IMR-90 (cell line): ENCODE results near the gene KRT6B. TPM values are rescaled to one million over a fixed set of nuclear protein-coding genes. Genes with fewer than 3 reads are reported as not detected.

Experiments used
- ATAC-seq: fragments of 200-7000 bp; cut with Tn5 transposase; 2 replicates; pipeline ENCODE4 v1.9.1; 2020; ENCODE audit warnings: low read depth, mild to moderate bottlenecking, moderate library complexity
- BruUV-seq: library from RNA; stranded (reverse); fragments of 400-500 nt; replicated peaks from 2 replicates; lab custom pipeline; 2021; lab: Mats Ljungman, UMichigan
- CTCF ChIA-PET: fragments of 300-600 bp; formaldehyde crosslinking; extraction: SDS; loops from one replicate; lab custom pipeline; 2021; ENCODE audit warnings: antibody characterized with exemption; lab: Yijun Ruan, JAX
- POLR2A ChIA-PET: fragments of 300-600 bp; sonication (Branson Sonifier 250); formaldehyde crosslinking; loops from one replicate; lab custom pipeline; 2022; ENCODE audit warnings: antibody characterized with exemption; ENCODE audit not compliant: unreplicated experiment; lab: Charles Lee
- DNase-seq: peaks from one replicate; pipeline ENCODE4 v3.0.0; 2013
- H2AFZ ChIP-seq: replicated peaks from 2 replicates; pipeline ENCODE3; 2013; ENCODE audit warnings: low read length, mild to moderate bottlenecking; ENCODE audit not compliant: poor library complexity
- H2AK5ac ChIP-seq: 2 replicates; pipeline ENCODE4 v1.6.1; 2013; ENCODE audit warnings: low read depth, low read length, inconsistent platforms
- H2AK9ac ChIP-seq: replicated peaks from 2 replicates; pipeline ENCODE3; 2013; ENCODE audit warnings: mild to moderate bottlenecking, low read depth, low read length, moderate library complexity; ENCODE audit not compliant: poor library complexity
- H2BK120ac ChIP-seq: 2 replicates; pipeline ENCODE4 v1.6.1; 2013; ENCODE audit warnings: low read depth, low read length, inconsistent platforms
- H2BK15ac ChIP-seq: 3 replicates; pipeline ENCODE4 v1.6.1; 2013; ENCODE audit warnings: low read depth, low read length, inconsistent platforms
- H2BK20ac ChIP-seq: 2 replicates; pipeline ENCODE4 v1.6.1; 2013; ENCODE audit warnings: low read depth, mild to moderate bottlenecking, inconsistent platforms, low read length, moderate library complexity
- H2BK5ac ChIP-seq: 2 replicates; pipeline ENCODE4 v1.6.1; 2013; ENCODE audit warnings: mild to moderate bottlenecking, low read depth, low read length, inconsistent platforms; ENCODE audit not compliant: poor library complexity, severe bottlenecking
- H3K14ac ChIP-seq: replicated peaks from 2 replicates; pipeline ENCODE4 v1.6.1; 2013; ENCODE audit warnings: low read depth, low read length, inconsistent platforms
- H3K18ac ChIP-seq: 2 replicates; pipeline ENCODE4 v1.6.1; 2013; ENCODE audit warnings: low read depth, low read length, control low read depth
- H3K23ac ChIP-seq: 2 replicates; pipeline ENCODE4 v1.6.1; 2013; ENCODE audit warnings: low read depth, low read length, inconsistent platforms
- H3K27ac ChIP-seq: 2 replicates; pipeline ENCODE4 v1.5.1; 2013; ENCODE audit warnings: mild to moderate bottlenecking, control low read depth, low read length; ENCODE audit not compliant: insufficient read depth
- H3K27me3 ChIP-seq: 2 replicates; pipeline ENCODE4 v1.6.1; 2013; ENCODE audit warnings: low read length; ENCODE audit not compliant: control insufficient read depth, insufficient read depth
- H3K36me3 ChIP-seq: 2 replicates; pipeline ENCODE4 v1.6.1; 2013; ENCODE audit warnings: low read length, mixed read lengths; ENCODE audit not compliant: control insufficient read depth, insufficient read depth
- H3K4ac ChIP-seq: 2 replicates; pipeline ENCODE4 v1.6.1; 2013; ENCODE audit warnings: low read depth, low read length, inconsistent platforms
- H3K4me1 ChIP-seq: 2 replicates; pipeline ENCODE4 v1.6.1; 2013; ENCODE audit warnings: low read length, mixed read lengths; ENCODE audit not compliant: control insufficient read depth, insufficient read depth
- H3K4me2 ChIP-seq: 2 replicates; pipeline ENCODE4 v1.6.1; 2013; ENCODE audit warnings: low read depth, mild to moderate bottlenecking, control low read depth, low read length, moderate library complexity
- H3K4me3 ChIP-seq: 2 replicates; pipeline ENCODE4 v1.5.1; 2013; ENCODE audit warnings: low read depth, mild to moderate bottlenecking, control low read depth, low read length, moderate library complexity; ENCODE audit not compliant: insufficient read depth
- H3K56ac ChIP-seq: 2 replicates; pipeline ENCODE4 v1.6.1; 2013; ENCODE audit warnings: low read length, inconsistent platforms; ENCODE audit not compliant: insufficient read depth; ENCODE audit errors: extremely low read depth
- H3K79me1 ChIP-seq, 2 experiments: 2 replicates each; pipeline ENCODE4 v1.6.1; 2013; ENCODE audit warnings: low read length in 2 of 2, inconsistent platforms in 1 of 2, low read depth in 1 of 2
- H3K9ac ChIP-seq: 2 replicates; pipeline ENCODE4 v1.6.1; 2013; ENCODE audit warnings: low read depth, low read length, control low read depth
- H3K9me1 ChIP-seq: 2 replicates; pipeline ENCODE4 v1.6.1; 2013; ENCODE audit warnings: low read length, inconsistent platforms; ENCODE audit not compliant: insufficient read depth
- H3K9me3 ChIP-seq: 2 replicates; pipeline ENCODE4 v1.6.1; 2013; ENCODE audit warnings: low read length; ENCODE audit not compliant: control insufficient read depth, insufficient read depth
- H4K20me1 ChIP-seq: 2 replicates; pipeline ENCODE4 v1.6.1; 2013; ENCODE audit warnings: low read length, inconsistent platforms; ENCODE audit not compliant: insufficient read depth
- H4K5ac ChIP-seq: 2 replicates; pipeline ENCODE4 v1.6.1; 2013; ENCODE audit warnings: mild to moderate bottlenecking, low read depth, low read length, control low read depth
- H4K8ac ChIP-seq, 2 experiments: 2 replicates each; pipeline ENCODE4 v1.6.1; 2013; ENCODE audit warnings: low read depth in 2 of 2, low read length in 2 of 2, control low read depth in 1 of 2, inconsistent platforms in 1 of 2
- H4K91ac ChIP-seq: 2 replicates; pipeline ENCODE4 v1.6.1; 2013; ENCODE audit warnings: low read depth, low read length, inconsistent platforms; ENCODE audit not compliant: insufficient read depth
- BHLHE40 ChIP-seq: fragments of 150-350 bp; IDR thresholded peaks from 2 replicates; pipeline ENCODE4 v1.6.1; 2016; ENCODE audit warnings: mild to moderate bottlenecking, low read depth, low read length
- CEBPB ChIP-seq: IDR thresholded peaks from 2 replicates; pipeline ENCODE4 v1.6.1; 2012; ENCODE audit warnings: low read depth, low read length, improper control_type of control experiment
- CHD1 ChIP-seq: IDR thresholded peaks from 2 replicates; pipeline ENCODE4 v1.6.1; 2012; ENCODE audit warnings: low read depth, low read length, improper control_type of control experiment
- FOS ChIP-seq: fragments of 150-350 bp; IDR thresholded peaks from 2 replicates; pipeline ENCODE4 v1.6.1; 2016; ENCODE audit warnings: low read depth, low read length
- MAFK ChIP-seq: IDR thresholded peaks from 2 replicates; pipeline ENCODE4 v1.6.1; 2012; ENCODE audit warnings: low read depth, low read length, improper control_type of control experiment
- MAZ ChIP-seq: IDR thresholded peaks from 2 replicates; pipeline ENCODE4 v1.6.1; 2012; ENCODE audit warnings: low read depth, mild to moderate bottlenecking, low read length, improper control_type of control experiment, moderate library complexity, borderline replicate concordance
- MXI1 ChIP-seq: IDR thresholded peaks from 2 replicates; pipeline ENCODE4 v1.6.1; 2012; ENCODE audit warnings: low read depth, mild to moderate bottlenecking, low read length, moderate library complexity, borderline replicate concordance
- NFE2L2 ChIP-seq: fragments of 150-350 bp; IDR thresholded peaks from 2 replicates; pipeline ENCODE4 v1.6.1; 2016; ENCODE audit warnings: low read depth, mild to moderate bottlenecking, low read length
- POLR2A ChIP-seq: IDR thresholded peaks from 2 replicates; pipeline ENCODE4 v1.6.1; 2012; ENCODE audit warnings: mild to moderate bottlenecking, low read depth, low read length
- RAD21 ChIP-seq: IDR thresholded peaks from 2 replicates; pipeline ENCODE4 v1.6.1; 2012; ENCODE audit warnings: low read length, improper control_type of control experiment
- RCOR1 ChIP-seq: IDR thresholded peaks from 2 replicates; pipeline ENCODE4 v1.6.1; 2012; ENCODE audit warnings: mild to moderate bottlenecking, low read length, improper control_type of control experiment; ENCODE audit not compliant: insufficient replicate concordance
- RFX5 ChIP-seq: IDR thresholded peaks from 2 replicates; pipeline ENCODE4 v1.8.0; 2012; ENCODE audit warnings: low read depth, mild to moderate bottlenecking, low read length, moderate library complexity
- SMC3 ChIP-seq: fragments of 150-350 bp; IDR thresholded peaks from 2 replicates; pipeline ENCODE4 v1.6.1; 2016; ENCODE audit warnings: low read depth, mild to moderate bottlenecking, antibody characterized with exemption, low read length, moderate library complexity
- whole genome bisulfite sequencing, 2 experiments: methylation state at CpG; one replicate each; pipeline versions ENCODE4 v1.1.5 to v1.1.7; 2013; ENCODE audit warnings: missing lambda C conversion rate in 2 of 2; ENCODE audit not compliant: insufficient read length in 1 of 2; ENCODE audit errors: extremely low coverage in 2 of 2; 5-methylcytosine and 5-hydroxymethylcytosine counted together
- dilution Hi-C: fragments of 300-500 bp; cut with HindIII; formaldehyde crosslinking; loops from one replicate; pipeline ENCODE4 v1.14.3; 2018; ENCODE audit warnings: low sequenced_read_pairs; ENCODE audit not compliant: unreplicated experiment
- in situ Hi-C: fragments of 300-500 bp; cut with MboI; formaldehyde crosslinking; loops from 3 replicates; pipeline ENCODE4 v1.14.3; 2019; ENCODE audit warnings: low sequenced_read_pairs, inconsistent platforms, mixed read lengths
- intact Hi-C: fragments of 100-400 bp; cut with micrococcal nuclease; formaldehyde crosslinking; loops from 2 replicates; pipeline ENCODE4 v1.10.0; 2022
- polyA plus RNA-seq, 3 experiments: library from polyadenylated mRNA; depleted of rRNA; stranded (reverse); fragments of >200 nt; gene quantifications; 2 replicates each; pipeline ENCODE4 v1.2.3, GENCODE V29; 2012; ENCODE audit warnings: low replicate concordance in 1 of 3
- total RNA-seq: library from RNA; depleted of rRNA; stranded (reverse); fragments of >200 nt; gene quantifications from 2 replicates; pipeline ENCODE4 v1.2.3, GENCODE V29; 2012
- TF ChIP-seq, protein P1 (sequence below): conservative IDR thresholded peaks from 2 replicates; pipeline ENCODE4 v1.5.1; 2012; ENCODE audit warnings: mild to moderate bottlenecking, low read depth, low read length, improper control_type of control experiment
- TF ChIP-seq, protein P2 (sequence below): fragments of 150-350 bp; IDR thresholded peaks from 2 replicates; pipeline ENCODE4 v1.6.1; 2016; ENCODE audit warnings: low read depth, mild to moderate bottlenecking, low read length, moderate library complexity, borderline replicate concordance
- TF ChIP-seq, protein P3 (sequence below): fragments of 150-350 bp; IDR thresholded peaks from 2 replicates; pipeline ENCODE4 v1.6.1; 2017; ENCODE audit warnings: mild to moderate bottlenecking, antibody characterized with exemption, low read length, low read depth

The KRT6B gene
- total and polyA plus RNA-seq, 2 of the 4 experiments (the other 2 are of a cell fraction): not detected

DNA sequence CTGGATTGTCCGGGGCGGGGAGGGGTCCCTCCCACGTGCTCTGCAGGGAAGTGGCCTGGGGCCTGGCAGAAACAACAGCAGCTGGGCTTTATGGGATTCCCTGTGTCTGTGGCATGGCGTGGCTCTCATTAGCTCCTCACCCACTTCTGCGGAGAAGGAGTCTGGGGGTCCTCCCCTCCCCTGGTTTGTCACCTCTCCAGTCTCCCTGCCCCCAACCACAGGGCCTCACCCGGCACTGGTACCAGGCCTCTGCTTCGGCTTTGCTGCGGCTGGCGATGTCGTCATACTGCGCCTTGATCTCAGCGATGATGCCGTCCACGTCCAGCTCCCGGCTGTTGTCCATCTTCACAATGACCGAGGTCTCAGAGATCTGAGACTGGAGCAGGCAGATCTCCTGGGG is 52.2 kb downstream of the KRT6B start:
- Histone ChIP-seq H3K79me1 (no peaks in the 10 kb centered on the region), H3K27ac (no peak overlapping the region), H3K4ac (no peak overlapping the region), H3K14ac (no peak overlapping the region), H3K9me3 (no peaks in the 10 kb centered on the region), H4K5ac (no peak overlapping the region), H3K4me3 (no peak overlapping the region), H2BK15ac (no peak overlapping the region), H2BK20ac (no peak overlapping the region), H3K18ac (no peak overlapping the region), H3K9ac (no peak overlapping the region), H3K4me2 (no peak overlapping the region), H2AK9ac (no peak overlapping the region), H3K4me1 (no peaks in the 10 kb centered on the region), H4K20me1 (no peaks in the 10 kb centered on the region), H2AK5ac (no peak overlapping the region), H3K23ac (no peak overlapping the region), H4K8ac (no peak overlapping the region), H2AFZ (no peak overlapping the region), H2BK120ac (no peak overlapping the region), H4K91ac (no peak overlapping the region), H3K56ac (no peak overlapping the region), H2BK5ac (no peak overlapping the region), H3K27me3 (peaks cover 53% of the 10 kb centered on the region), H3K36me3 (no peaks in the 10 kb centered on the region), H3K9me1 (no peaks in the 10 kb centered on the region)
- ChIA-PET CTCF (no interaction called here), POLR2A (no interaction called here)
- WGBS, 2 experiments: 75% methylated on average over 8 of the region's 16 CpGs; no CpG with 5 or more reads in 1 of the 2 experiments
- in situ Hi-C loops (no loop called here), dilution Hi-C loops (no loop called here), intact Hi-C loops (no loop called here)
- BruUV-seq: no TSS peak
- DNase-seq (no peak), ATAC-seq (no peak)
- TF ChIP-seq, protein P1, sequence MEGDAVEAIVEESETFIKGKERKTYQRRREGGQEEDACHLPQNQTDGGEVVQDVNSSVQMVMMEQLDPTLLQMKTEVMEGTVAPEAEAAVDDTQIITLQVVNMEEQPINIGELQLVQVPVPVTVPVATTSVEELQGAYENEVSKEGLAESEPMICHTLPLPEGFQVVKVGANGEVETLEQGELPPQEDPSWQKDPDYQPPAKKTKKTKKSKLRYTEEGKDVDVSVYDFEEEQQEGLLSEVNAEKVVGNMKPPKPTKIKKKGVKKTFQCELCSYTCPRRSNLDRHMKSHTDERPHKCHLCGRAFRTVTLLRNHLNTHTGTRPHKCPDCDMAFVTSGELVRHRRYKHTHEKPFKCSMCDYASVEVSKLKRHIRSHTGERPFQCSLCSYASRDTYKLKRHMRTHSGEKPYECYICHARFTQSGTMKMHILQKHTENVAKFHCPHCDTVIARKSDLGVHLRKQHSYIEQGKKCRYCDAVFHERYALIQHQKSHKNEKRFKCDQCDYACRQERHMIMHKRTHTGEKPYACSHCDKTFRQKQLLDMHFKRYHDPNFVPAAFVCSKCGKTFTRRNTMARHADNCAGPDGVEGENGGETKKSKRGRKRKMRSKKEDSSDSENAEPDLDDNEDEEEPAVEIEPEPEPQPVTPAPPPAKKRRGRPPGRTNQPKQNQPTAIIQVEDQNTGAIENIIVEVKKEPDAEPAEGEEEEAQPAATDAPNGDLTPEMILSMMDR: no peak
- TF ChIP-seq BHLHE40: no peak
- no peak for TF ChIP-seq MAZ
- TF ChIP-seq NFE2L2: no peak
- TF ChIP-seq, protein P2, sequence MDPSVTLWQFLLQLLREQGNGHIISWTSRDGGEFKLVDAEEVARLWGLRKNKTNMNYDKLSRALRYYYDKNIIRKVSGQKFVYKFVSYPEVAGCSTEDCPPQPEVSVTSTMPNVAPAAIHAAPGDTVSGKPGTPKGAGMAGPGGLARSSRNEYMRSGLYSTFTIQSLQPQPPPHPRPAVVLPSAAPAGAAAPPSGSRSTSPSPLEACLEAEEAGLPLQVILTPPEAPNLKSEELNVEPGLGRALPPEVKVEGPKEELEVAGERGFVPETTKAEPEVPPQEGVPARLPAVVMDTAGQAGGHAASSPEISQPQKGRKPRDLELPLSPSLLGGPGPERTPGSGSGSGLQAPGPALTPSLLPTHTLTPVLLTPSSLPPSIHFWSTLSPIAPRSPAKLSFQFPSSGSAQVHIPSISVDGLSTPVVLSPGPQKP: no peak
- no peak for TF ChIP-seq RCOR1
- no peak for TF ChIP-seq CHD1
- TF ChIP-seq SMC3: no peak
- TF ChIP-seq CEBPB: no peak
- TF ChIP-seq, protein P3, sequence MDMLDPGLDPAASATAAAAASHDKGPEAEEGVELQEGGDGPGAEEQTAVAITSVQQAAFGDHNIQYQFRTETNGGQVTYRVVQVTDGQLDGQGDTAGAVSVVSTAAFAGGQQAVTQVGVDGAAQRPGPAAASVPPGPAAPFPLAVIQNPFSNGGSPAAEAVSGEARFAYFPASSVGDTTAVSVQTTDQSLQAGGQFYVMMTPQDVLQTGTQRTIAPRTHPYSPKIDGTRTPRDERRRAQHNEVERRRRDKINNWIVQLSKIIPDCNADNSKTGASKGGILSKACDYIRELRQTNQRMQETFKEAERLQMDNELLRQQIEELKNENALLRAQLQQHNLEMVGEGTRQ: no peak
- no peak for TF ChIP-seq MXI1
- TF ChIP-seq FOS: no peak
- TF ChIP-seq POLR2A: no peak
- TF ChIP-seq RAD21: no peak
- TF ChIP-seq RFX5: no peak
- no peak for TF ChIP-seq MAFK
